ENCODE results near the gene PRDM15.

DNA sequence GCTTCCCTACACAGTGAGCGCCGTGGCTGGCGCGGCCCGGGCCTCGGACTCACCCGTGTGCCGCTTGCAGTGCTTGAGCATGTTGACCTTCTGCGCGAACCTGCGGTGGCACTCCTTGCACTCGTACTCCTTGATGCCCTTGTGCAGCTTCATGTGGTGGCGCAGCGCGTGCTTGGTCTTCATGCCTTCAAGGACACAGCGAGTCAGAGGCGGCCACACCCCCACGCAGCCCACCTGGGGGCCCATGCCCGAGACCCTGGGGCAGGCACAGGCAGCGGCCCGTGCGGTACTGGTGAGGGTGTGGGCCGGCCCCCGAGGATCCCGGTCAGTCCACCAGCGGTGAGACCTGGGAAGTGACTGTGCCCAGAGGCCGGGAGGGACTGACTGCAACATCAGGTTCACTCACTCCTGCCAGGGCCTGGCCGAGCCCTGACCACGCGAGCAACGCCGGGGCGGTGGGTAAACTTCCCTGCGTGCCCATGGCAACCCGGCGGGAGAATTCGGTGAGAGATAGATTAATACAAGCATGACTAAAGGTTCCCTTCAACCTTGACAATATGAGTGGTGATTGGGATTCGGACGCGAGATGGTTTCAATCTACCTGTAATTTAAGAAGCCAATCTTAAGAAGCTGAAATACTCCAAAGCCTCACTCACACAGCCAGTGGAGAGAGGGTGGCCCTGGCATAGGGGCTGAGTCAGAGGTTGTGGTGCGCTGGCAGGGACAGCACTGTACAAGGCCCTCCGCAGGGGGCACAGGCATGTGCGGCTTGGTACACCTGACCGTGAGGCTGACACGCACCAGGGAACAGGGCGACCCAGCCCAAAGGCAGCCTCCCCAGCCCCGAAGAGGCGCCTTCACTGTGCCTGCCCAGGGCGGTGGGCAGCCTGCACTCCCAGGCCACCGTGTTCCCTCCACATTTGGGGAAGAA lies 63.2 kb downstream of the PRDM15 start:
- no peak for TF ChIP-seq POLR2A (IDR thresholded peaks at IDR 0.05)
- no peak for TF ChIP-seq POLR2AphosphoS5 (IDR thresholded peaks at IDR 0.05)
